HG02763 (cell line): Measurements from ENCODE around the gene EIF4G1.
"Not testable (repeated sequence)": the region's sequence is repeated elsewhere in the genome, so short reads cannot be mapped to it uniquely, and the experiment has no call there.

Source experiments
- ATAC-seq: cut with Tn5 transposase; IDR thresholded peaks from one replicate; pipeline ENCODE4 v1.9.1; 2021; ENCODE audit warnings: mild to moderate bottlenecking, moderate library complexity; ENCODE audit not compliant: unreplicated experiment

Gene EIF4G1

GRCh38 chr3:184314363-184314699 is at the start of gene EIF4G1:
TSS of gene EIF4G1 (plus strand) at chr3:184314606. CDS start at chr3:184315797, 1,191 bp downstream.
- peak; percentile 83 for ATAC-seq

DNA sequence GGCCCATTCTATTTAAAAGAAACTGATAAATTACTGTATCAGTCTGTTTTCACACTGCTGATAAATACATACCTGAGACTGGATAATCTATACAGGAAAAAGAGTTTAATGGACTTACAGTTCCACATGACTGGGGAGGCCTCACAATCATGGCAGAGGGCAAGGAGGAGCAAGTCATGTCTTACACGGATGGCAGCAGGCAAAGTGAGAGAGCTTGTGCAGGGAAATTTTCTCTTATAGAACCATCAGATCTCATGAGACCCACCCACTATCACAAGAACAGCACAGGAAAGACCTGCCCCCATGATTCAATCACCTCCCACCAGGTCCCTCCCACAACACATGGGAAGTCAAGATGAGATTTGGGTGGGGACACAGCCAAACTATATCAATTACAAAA is 47.2 kb upstream of the EIF4G1 start:
- not testable (repeated sequence) for ATAC-seq

DNA sequence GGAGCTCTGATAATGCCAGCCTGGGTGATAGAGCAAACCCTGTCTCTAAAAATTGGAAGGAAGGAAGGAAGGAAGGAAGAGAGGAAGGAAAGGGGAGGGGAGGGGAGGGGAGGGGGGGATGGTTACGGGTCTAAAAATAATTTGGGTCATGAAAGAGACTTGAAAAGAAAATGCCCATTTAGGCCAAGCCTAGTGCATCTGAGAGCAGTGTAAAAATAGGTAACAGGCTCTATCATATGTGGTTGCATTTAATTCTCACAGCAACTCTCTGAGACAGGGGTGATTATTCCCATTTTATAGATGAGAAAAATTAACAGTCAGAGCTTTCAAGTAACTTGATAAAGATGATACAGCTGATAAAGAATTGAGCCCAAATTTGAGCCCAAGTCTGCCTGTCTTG is 42.1 kb upstream of the EIF4G1 start:
- ATAC-seq, result no peak

- ATAC-seq, result no peak
Measured at GRCh38 chr3:184275381-184275701, 39.1 kb upstream of the EIF4G1 start.

DNA sequence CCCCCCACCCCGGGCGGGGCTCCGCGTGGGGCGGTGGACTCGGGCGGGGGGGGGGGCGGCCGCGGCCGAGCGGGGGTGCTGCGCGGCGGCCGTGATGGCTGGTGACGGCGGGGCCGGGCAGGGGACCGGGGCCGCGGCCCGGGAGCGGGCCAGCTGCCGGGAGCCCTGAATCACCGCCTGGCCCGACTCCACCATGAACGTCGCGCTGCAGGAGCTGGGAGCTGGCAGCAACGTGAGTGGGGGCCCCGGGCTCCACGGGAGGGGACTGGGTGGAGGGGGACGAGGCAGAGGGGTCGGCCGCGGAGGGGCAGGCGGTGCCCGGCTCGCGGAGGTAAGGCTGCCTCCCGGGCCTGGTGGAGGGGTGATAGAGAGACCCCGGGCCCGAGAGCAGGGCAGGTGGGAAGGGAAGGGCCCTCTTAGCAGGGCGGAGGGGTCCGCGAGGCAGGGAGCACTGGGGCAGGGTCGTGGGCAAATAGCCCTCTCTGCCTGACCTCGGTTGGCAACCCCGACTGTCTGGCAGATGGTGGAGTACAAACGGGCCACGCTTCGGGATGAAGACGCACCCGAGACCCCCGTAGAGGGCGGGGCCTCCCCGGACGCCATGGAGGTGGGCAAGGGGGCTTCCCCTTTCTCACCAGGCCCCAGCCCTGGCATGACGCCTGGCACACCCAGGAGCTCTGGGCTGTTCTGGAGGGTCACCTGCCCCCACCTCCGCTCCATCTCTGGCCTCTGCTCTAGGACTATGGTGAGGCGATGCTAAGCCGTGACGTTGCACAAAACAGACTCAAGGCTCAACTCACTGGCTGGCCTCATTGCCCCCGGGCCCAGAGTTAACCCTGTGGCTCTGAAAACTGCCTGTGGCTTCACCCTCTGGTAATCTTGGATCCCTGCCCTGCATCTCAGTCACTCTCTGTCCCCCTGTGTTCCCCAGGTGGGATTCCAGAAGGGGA is 38.2 kb upstream of the EIF4G1 start, which contains the start of gene ECE2:
Gene ECE2, plus strand, starts transcription at position 62 of the 950 bp plus-strand sequence. Its CDS starts 132 bp downstream, at position 194.
- ATAC-seq, result no peak

GRCh38 chr3:184277366-184277765 is 37.0 kb upstream of the EIF4G1 start:
- no peak for ATAC-seq

DNA sequence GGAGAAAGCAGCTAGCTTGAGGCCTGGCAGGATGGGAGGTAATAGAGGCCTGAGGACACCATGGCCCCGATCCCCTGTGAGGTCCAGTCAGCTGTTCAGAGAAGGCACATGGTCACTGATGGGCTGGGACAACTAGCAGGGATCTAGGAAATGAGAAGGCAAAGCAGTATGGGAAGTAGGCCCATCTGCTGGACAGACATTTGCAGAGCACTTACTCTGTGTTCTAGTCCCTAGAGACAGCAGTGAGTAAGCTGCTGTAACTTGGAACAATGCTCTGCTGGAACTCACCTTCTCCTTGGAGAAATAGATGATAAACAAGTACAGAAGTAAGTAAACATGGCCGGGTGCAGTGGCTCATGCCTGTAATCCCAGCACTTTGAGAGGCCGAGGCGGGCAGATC is 31.5 kb upstream of the EIF4G1 start:
- no peak for ATAC-seq

GRCh38 chr3:184283681-184284080 is 30.7 kb upstream of the EIF4G1 start:
- no peak for ATAC-seq

GRCh38 chr3:184284696-184285095 is 29.7 kb upstream of the EIF4G1 start:
- no peak for ATAC-seq

- ATAC-seq, result no peak
Measured at GRCh38 chr3:184289426-184289938, 24.9 kb upstream of the EIF4G1 start.

DNA sequence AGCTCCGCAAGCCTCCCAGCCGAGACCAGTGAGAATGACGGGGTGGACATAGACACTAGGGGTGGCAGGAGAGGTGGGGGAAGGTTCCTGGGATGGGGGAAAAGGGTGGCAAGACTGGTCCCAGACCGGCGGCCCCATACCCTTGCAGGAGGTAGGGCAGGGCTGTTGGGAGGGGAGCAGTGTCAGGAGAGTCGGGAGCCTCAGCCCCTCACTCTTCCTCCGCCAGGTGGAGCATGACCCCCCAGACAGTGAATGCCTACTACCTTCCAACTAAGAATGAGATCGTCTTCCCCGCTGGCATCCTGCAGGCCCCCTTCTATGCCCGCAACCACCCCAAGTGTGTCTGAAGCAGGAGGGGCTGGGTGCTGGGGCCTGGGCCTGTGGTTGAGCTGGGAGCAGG is 24.1 kb upstream of the EIF4G1 start:
- ATAC-seq, result no peak

DNA sequence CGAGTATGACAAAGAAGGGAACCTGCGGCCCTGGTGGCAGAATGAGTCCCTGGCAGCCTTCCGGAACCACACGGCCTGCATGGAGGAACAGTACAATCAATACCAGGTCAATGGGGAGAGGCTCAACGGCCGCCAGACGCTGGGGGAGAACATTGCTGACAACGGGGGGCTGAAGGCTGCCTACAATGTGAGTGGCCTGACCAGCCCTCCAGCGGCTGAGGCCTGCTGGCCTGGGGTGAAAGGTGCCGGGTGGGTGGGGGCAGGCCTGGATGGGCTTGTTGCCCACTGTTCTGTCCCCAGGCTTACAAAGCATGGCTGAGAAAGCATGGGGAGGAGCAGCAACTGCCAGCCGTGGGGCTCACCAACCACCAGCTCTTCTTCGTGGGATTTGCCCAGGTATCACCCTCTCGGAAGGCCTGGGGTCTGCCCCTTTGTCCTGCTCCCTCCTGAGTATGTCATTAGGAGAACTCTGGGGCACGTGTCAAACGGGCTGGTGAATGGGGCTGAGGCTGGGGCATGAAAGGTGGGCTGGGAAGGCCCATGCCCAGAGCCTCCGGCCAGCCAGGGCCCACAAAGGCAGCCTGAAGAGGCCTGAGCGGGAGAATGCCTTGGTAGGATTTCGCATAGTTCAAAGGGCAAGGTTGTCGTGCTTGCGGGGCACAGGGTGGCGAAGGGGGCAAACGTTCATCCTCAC is 23.2 kb upstream of the EIF4G1 start:
- ATAC-seq, result no peak

DNA sequence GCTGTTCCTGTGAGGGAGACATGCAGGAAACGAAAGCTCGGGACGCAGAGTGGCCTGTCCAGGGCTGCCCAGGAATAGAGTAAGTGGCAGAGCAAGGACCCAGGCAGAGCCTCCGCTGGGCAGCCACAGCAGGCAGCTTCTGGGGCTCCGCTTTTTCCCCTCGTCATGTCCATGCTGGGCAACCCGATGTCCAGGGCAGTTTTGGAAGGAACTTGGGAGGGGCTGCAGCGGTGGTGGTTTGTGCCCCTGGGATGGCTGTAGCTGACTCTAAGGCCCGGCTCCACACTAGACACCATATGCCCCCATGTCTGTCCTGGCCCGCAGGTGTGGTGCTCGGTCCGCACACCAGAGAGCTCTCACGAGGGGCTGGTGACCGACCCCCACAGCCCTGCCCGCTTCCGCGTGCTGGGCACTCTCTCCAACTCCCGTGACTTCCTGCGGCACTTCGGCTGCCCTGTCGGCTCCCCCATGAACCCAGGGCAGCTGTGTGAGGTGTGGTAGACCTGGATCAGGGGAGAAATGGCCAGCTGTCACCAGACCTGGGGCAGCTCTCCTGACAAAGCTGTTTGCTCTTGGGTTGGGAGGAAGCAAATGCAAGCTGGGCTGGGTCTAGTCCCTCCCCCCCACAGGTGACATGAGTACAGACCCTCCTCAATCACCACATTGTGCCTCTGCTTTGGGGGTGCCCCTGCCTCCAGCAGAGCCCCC is 22.5 kb upstream of the EIF4G1 start:
- no peak for ATAC-seq

DNA sequence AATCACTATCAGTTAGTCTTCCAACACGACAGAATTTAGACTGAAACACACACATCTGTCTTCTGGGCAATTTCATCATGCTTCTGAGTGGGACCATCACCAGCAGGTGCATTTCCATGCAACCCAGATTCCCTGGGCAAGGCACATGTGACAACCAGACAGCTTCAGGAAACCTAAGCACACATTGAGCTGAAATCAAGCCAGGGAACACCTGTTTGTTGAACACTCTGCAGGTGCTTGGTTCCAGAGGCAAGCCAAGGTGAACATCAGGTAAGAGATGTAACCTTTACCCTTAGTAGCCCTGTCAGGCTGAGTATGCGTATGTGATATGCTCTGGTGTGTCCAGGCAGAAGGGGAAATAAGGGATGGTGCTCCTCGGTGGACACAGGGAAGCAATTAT is 18.6 kb upstream of the EIF4G1 start:
- ATAC-seq, result no peak

GRCh38 chr3:184296616-184297015 is 17.8 kb upstream of the EIF4G1 start:
- ATAC-seq, result no peak

GRCh38 chr3:184298759-184299487 is 15.5 kb upstream of the EIF4G1 start, which contains the start of gene PSMD2:
TSS of gene PSMD2 (plus strand) at chr3:184299241. CDS start at chr3:184299267, 26 bp downstream.
- peak; percentile 94 for ATAC-seq

DNA sequence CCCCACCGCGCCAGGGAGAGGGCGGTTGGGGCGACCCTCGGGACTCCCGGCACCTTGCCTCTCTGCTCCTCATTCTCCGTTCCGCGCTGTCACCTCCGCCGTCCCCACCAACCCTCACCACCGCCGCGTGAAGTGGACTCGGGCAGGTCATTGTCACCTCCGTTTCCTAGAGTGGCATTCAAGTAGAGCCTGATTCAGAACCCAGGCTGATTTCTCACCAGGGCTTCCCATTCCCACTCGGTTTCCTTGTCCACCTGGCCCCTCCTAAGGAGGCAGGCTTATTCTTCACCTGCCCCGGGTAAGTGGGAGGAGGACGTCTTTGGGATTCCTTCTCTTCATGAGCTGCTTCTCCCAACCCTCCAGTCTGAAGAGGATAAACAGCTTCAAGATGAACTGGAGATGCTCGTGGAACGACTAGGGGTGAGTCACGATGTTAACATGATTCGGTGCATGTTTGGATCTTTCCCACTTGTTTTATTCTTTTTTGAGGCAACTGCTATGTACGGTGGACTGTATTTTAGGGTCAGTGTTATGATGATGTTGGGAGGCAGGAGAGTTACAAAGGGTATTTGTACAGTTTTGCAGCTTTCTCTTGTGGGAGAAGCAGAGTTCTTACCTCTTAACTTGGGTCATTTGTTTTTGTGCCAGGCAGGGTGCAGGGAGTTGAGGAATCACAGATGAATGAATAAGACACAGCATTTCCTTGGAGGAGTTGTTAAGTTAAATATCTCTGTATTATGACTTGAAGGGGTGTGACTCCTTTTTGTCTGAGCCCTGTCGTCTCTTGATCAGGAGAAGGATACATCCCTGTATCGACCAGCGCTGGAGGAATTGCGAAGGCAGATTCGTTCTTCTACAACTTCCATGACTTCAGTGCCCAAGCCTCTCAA is 14.7 kb upstream of the EIF4G1 start:
- no peak for ATAC-seq

GRCh38 chr3:184300378-184300720 is 14.1 kb upstream of the EIF4G1 start:
- no peak for ATAC-seq

- ATAC-seq, result no peak
Measured at GRCh38 chr3:184305577-184305976, 8.8 kb upstream of the EIF4G1 start.
